ENCODE results near the gene PTPRK.

PTPRK gene

DNA sequence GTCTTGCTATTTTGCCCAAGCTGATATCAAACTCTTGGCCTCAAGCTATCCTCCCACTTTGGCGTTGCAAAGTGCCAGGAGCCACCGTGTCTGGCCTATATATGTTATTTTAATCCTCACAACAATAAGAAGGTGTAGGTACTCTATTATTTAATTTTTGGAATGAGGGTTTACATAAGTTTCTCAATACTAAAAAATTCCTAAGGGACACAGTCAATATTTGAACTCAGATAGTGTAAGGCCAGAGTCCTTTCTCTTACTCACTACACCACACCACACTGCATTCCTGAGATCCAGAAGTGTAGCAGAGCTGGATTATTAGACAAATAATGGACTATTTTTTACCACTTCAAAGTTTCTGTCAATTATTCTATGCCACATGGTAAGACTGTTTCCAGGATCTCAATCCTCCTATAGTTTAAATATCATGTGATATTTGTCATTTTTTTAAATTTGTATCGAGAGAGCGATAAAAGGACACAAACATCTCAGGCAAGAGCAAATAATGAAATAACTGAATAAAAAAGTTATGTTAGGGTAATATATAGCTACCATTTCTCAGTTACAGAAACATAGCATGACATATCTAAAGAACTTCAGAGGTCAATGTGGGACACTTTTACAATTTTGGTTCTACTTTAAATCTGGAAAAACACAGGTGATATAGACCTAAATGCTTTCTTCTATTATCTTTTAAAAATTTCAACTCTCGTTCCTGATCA lies 457.4 kb downstream of the PTPRK start:
- DNase-seq = no peak

DNA sequence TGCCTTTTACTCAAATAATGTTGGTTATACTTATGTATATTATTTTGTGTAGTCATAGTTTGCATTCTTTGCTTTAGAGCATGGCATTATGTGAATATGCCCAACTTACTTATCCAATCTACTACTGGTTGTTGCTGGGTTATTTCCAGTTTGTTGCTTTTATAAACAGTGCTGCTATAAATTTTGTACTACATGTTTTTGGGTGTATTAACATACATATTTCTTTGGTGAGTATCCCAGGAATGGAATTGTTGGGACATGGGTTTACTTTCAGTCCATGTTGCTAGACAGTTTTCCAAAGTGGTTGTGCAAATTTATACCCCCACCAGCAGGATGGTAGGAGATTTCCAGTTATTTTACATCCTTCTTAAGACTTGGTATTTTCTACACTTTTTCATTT lies 462.5 kb downstream of the PTPRK start:
- no peak for DNase-seq

- DNase-seq = no peak
Observed at GRCh38 chr6:128057541-128057940, 462.9 kb downstream of the PTPRK start.

GRCh38 chr6:128053109-128053508 lies 467.3 kb downstream of the PTPRK start:
- no peak for DNase-seq

GRCh38 chr6:128047989-128048388 lies 472.4 kb downstream of the PTPRK start:
- DNase-seq = no peak

DNA sequence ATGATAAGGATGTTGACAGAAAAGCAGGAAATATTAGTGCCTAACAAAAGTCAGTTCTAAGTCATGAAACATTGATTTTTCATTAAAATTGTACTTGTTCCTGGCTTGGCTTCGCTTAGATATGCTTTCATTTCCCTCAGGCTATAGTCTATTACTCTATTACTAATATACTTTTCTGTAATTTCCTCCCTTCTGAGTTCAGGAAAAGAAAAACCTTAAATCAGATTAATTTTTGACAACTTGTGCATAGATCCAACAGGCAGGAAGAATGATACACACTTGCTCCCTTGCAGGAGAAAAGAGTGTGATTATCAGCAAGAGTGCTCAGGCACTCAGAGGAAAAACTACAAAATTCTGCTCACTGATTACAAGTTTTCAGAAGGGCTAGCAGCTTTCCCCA lies 474.4 kb downstream of the PTPRK start:
- DNase-seq = no peak

DNA sequence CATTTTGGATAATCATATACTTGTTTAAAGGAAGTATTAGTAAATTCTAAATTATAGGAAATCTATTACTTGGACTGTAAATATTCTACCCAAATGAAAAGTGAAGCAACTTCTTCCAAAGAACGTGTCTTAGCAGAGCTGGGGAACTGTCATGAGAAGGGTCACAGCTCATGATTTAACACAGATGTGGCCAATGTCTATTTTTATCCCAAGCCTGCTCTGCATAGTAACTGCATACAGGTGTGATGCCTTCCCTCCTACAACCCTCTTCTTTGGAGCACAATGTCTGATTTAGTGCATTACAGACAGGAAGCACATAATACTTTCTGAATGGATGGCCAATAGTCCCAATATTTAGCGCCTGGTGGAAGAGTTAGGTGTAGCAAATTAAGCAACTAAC lies 480.9 kb downstream of the PTPRK start:
- DNase-seq = no peak

- DNase-seq = no peak
Observed at GRCh38 chr6:128036808-128037570, 483.4 kb downstream of the PTPRK start.

DNA sequence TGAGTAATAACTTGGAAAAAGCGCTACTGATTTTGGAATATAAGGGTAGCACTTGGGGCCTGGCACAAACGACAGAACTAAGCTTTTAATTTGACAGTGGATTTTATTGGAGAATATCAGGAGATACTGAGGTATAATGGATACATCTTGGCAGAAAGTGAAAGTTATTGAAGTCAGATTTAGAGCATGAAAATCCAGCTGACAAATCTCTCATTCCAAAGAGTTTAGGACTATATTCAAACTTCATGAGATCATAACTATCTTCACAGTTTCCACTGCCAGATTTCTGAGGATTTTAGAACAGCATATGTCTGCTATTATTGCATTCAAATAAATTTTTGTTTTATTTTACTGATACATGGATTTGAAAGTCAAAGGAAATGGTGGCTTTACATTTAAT lies 487.2 kb downstream of the PTPRK start:
- DNase-seq = no peak

DNA sequence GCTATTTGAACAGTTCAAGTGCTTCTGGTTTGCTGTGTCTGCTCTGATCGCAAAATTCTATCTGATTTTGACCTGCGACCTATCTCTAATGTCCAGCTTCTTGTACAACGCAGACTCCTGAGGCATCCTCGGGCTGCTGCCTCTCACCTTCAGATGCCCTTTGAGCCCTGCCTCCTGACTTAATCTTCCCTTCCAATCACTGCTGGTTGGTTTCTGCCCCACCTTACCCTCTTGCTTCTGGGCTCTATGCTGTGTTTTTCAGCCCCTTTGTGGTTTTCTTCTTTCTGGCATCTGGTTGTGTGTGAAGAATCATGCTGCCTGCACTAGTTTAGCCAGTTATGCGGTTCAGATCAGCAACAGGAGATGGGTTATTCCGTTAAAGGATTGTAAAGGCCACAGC lies 488.4 kb downstream of the PTPRK start:
- DNase-seq = no peak

- no peak for DNase-seq
Observed at GRCh38 chr6:128029826-128030225, 490.6 kb downstream of the PTPRK start.

- no peak for DNase-seq
Observed at GRCh38 chr6:128028183-128028582, 492.2 kb downstream of the PTPRK start.

DNA sequence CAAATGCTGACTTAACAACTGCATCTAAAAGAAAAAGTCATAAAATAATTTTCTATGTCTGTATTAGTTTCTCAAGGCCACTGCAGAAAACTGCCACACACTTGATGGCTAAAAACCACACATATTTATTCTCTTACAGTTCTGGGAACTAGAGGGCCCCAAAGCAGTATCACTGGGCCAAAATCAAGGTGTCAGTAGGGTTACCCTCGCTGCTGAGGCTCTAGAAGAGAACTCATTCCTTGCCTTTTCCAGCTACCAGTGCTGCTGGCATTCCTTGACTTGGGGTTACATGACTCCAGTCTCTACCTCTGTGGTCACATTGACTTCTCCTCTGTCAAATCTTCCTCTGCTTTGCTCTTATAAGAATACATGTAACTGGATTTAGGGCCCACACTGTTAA lies 494.9 kb downstream of the PTPRK start:
- no peak for DNase-seq

GRCh38 chr6:128024969-128025368 lies 495.4 kb downstream of the PTPRK start:
- no peak for DNase-seq

DNA sequence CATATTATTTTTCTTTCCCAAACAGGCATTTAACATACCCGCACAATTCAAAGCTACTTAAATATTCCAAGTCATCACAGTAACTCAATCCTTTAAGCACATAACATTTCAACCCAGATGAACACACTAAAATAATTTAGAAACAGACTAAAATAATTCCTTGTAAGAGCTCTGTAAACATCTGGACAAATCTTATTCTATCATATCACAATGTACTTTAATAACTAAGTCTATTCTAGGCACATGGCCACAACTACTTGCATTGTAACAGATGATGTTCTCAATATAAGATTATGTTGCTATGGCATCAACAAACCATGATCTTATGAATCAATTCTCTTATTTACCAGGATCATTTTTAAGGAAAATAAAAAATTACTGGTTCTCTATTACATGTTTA lies 496.4 kb downstream of the PTPRK start:
- no peak for DNase-seq

DNA sequence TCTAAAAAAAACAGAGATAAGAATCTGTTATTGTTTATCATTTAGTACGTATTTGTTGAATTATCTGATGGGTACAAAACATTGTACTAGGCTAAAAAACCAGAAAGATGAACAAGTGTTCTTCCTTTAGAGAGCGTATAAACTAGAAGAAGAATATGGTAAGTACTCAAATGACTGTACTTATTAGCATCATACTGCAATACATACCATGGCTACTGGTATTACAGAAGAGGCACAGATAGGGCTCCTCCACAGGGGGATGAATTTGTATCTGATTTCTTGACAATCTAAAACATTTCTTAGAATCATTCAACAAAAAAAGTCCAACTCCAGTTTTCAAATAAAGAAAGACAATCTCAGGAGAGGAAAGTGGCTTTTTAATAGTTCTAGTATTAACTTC lies 501.6 kb downstream of the PTPRK start:
- no peak for DNase-seq

DNA sequence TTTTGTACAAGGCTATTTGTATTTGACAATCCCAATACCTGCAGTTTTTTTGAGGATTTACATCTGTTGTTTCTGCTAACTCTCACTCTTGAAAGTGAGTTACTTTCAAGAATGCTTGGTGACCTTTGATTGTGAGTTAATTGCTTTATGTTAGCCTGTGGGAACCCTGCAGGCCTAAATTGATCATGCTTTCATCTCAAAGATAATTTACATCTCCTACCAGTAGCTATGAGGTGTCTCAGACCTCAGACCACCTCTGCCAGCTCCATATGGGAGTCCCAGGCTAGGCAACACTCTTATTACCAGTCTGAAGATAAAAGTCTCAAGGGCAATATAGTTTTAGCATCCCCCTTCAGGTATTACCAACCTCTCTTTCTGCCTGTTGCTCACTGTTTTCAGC lies 503.1 kb downstream of the PTPRK start:
- no peak for DNase-seq

- no peak for DNase-seq
Observed at GRCh38 chr6:128007658-128008057, 512.7 kb downstream of the PTPRK start.

- no peak for DNase-seq
Observed at GRCh38 chr6:128005009-128005408, 515.4 kb downstream of the PTPRK start.

DNA sequence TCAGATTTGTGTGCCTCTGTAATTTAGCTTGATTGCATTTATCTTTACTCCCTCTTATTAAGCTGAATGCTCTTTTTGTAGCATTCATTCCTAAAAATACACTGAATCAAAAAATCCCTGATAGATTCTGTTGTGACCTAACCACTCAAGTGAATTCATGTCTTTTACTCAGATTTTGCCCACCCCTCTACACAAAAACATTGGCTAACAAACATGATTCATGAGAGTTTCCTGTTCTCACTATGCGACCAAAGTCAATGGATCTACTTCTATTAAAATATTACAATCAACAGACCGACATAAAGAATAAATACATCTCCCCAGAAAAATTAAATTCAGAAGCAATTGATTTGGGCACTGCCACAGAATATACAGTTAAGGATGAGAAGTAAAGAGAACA lies 520.0 kb downstream of the PTPRK start:
- no peak for DNase-seq

GRCh38 chr6:127998985-127999384 lies 521.4 kb downstream of the PTPRK start:
- no peak for DNase-seq

DNA sequence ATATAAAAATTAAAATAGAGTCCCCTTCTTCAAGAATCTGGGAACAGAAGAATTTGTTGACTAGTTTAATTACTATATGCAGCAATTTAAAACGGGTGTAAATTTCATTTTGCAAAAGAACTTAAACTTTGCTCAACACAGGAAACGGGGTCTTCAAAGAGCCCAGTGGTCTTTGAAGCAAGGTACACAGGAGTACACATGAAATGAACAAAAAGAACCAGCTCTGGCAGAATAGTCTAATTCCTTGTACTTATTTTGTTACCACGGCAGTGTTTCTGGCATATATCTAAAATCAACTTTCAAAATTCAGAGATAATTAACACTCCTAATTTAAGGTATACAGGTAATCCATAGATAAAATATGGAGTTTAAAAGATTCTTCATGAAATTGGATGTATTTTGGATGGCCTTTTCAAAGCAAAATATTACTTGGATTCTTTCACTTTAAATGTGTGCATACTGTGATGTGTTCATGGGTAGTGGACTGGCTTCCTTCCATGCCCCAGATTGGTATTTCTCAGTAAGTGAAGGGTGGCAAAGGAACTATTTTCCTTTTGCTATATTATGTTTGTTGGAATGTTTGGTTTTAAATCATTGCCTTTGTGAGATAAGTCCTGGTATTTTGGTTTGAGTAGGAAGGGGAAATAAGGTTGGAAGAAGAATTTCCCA lies 522.8 kb downstream of the PTPRK start:
- DNase-seq = no peak

GRCh38 chr6:127996925-127997324 lies 523.5 kb downstream of the PTPRK start:
- DNase-seq = no peak

DNA sequence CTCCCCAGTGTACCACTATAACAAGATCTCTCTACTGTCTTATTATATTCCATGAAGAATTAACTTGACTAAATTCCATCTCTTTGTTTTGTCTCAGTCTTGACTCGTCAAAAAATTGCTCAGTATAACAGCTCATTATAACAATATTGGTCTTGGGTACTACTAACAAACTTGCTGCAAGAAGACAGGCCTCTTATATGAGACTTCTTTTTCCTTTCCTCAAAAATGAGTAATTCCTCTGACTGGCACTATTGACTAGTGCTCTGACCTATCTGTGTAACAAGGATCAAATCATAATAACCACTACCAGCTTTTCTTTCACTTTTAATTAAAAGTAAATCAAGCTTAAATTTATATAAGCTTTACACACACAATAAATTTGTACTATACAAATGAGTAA lies 528.3 kb downstream of the PTPRK start:
- DNase-seq = no peak

All from NCI-H1105 (cell line).